Upper lobe of left lung (tissue), 6 donors: ENCODE data around the gene MCF2L. TPM values are rescaled to one million over a fixed set of nuclear protein-coding genes. Genes with fewer than 3 reads are reported as not detected.

Experiments
- ATAC-seq, 2 donors: fragments of 200-7000 bp; cut with Tn5 transposase; one replicate each; pipeline ENCODE4 v1.9.1; 2022; ENCODE audit warnings: mild to moderate bottlenecking in 2 of 2, moderate library complexity in 2 of 2; ENCODE audit not compliant: low FRiP score in 2 of 2
- DNase-seq, 2 donors: peaks; one replicate each; pipeline ENCODE4 v3.0.0-alpha.2; 2019 to 2020
- H3K27ac ChIP-seq, 4 donors: fragments of 200-600 bp; sonication (generic); one replicate each; pipeline ENCODE4 v1.5.1; 2016 to 2019
- H3K27me3 ChIP-seq, 4 donors: fragments of 200-600 bp; sonication (generic); one replicate each; pipeline ENCODE4 v1.5.1; 2017 to 2019
- H3K36me3 ChIP-seq, 4 donors: fragments of 200-600 bp; sonication (generic); one replicate each; pipeline ENCODE4 v1.5.1; 2016 to 2019
- H3K4me1 ChIP-seq, 4 donors: fragments of 200-600 bp; sonication (generic); one replicate each; pipeline ENCODE4 v1.5.1; 2018 to 2019
- H3K4me3 ChIP-seq, 4 donors: fragments of 200-600 bp; sonication (generic); one replicate each; pipeline ENCODE4 v1.5.1; 2017 to 2019; ENCODE audit warnings: mild to moderate bottlenecking in 2 of 4, moderate library complexity in 1 of 4
- H3K9me3 ChIP-seq, 4 donors: fragments of 200-600 bp; sonication (generic); one replicate each; pipeline ENCODE4 v1.5.1; 2018 to 2019
- EP300 ChIP-seq, 4 donors: sonication (generic); formaldehyde crosslinking; IDR thresholded peaks; one replicate each; pipeline ENCODE4 v1.5.1; 2017; ENCODE audit warnings: antibody characterized with exemption in 4 of 4, control low read depth in 2 of 4
- POLR2A ChIP-seq, 4 donors: fragments of 450-650 bp; IDR thresholded peaks; one replicate each; pipeline ENCODE4 v1.5.1; 2016 to 2017; ENCODE audit warnings: antibody characterized with exemption in 4 of 4, mild to moderate bottlenecking in 2 of 4
- POLR2AphosphoS5 ChIP-seq, 2 donors: sonication (generic); formaldehyde crosslinking; IDR thresholded peaks; one replicate each; pipeline ENCODE4 v1.5.1; 2017; ENCODE audit warnings: antibody characterized with exemption in 2 of 2
- WGBS, 2 donors: methylation state at CpG; one replicate each; pipeline ENCODE4 v1.1.5; 2017 to 2018; 5-methylcytosine and 5-hydroxymethylcytosine counted together
- total RNA-seq, 6 donors: library from RNA; depleted of rRNA in 4 of 6; stranded (reverse); fragments of >200 nt in 4 of 6; gene quantifications; one replicate each; pipeline versions ENCODE4 v1.1.0 to v1.2.1, GENCODE V29; 2016 to 2021
- TF ChIP-seq, protein P1 (sequence below), 6 experiments: fragments of 450-650 bp in 4 of 6; fragments of 200-600 bp in 2 of 6; sonication (generic) in 2 of 6; IDR thresholded peaks; one replicate each; pipeline ENCODE4 v1.5.1; 2016 to 2019; ENCODE audit warnings: antibody characterized with exemption in 6 of 6
- donor health status: DM: no; HTN: no; CAD: no; lungs with moderate emphysema.
- donor health status: DM: no; HTN: yes; CAD: no; lungs with severe emphysema.

Gene MCF2L
- total RNA-seq, 6 donors from 2014 or later: 14.3 to 99.5 (median 53.1) TPM

DNA sequence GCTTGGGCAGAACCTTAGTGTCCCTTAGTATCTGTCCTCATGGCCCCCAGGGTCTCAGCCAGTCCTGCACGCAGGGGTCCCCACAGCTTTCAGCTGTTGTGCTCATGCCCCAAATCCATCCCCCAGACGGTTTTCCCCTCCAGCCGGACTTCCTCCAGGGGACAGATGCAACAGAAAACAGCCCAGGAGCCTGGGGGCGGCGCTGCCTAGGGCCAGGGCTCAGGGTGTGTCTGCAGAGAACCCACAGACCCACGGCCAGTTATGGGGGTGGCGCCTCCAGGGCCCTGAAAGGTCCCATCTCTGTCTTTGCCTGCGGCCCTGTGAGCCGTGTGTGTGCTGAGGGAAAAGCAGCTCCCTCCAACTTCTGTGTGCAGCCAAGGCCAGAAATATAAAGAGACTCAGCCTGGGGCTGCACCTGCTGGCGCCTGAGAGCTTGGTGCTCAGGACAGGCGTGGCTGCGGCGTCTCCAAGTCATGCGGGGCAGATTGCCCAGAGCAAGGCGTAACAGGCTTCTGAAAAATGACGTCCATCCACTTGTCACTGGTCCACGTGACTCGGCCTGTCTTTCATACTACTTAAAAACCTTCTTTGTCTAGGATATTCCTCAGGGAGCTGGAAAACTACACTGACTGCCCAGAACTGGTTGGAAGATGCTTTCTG, 114.5 kb downstream of the MCF2L start:
- Histone ChIP-seq H3K36me3 (peaks cover 0 to 76% (median 24%) of the 10 kb centered on the region in 4 donors), H3K4me3 (no peak overlapping the region), H3K4me1 (peaks cover 0 to 8% (median 6%) of the 10 kb centered on the region in 4 donors), H3K27ac (peak overlapping the region in 1 of 4 donors; percentile 44), H3K9me3 (no peaks in the 10 kb centered on the region), H3K27me3 (no peaks in the 10 kb centered on the region)
- ATAC-seq (peak; percentile 81 to 82), DNase-seq (peak; percentile 70 to 89)
- TF ChIP-seq EP300 (IDR thresholded peaks at IDR 0.05) (no peak), POLR2A (IDR thresholded peaks at IDR 0.05) (no peak), POLR2AphosphoS5 (IDR thresholded peaks at IDR 0.05) (no peak)
- TF ChIP-seq, protein P1, sequence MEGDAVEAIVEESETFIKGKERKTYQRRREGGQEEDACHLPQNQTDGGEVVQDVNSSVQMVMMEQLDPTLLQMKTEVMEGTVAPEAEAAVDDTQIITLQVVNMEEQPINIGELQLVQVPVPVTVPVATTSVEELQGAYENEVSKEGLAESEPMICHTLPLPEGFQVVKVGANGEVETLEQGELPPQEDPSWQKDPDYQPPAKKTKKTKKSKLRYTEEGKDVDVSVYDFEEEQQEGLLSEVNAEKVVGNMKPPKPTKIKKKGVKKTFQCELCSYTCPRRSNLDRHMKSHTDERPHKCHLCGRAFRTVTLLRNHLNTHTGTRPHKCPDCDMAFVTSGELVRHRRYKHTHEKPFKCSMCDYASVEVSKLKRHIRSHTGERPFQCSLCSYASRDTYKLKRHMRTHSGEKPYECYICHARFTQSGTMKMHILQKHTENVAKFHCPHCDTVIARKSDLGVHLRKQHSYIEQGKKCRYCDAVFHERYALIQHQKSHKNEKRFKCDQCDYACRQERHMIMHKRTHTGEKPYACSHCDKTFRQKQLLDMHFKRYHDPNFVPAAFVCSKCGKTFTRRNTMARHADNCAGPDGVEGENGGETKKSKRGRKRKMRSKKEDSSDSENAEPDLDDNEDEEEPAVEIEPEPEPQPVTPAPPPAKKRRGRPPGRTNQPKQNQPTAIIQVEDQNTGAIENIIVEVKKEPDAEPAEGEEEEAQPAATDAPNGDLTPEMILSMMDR (IDR thresholded peaks at IDR 0.05): no peak
- 68% methylated on average over 9 to 18 of the region's 18 CpGs for WGBS, 2 donors

DNA sequence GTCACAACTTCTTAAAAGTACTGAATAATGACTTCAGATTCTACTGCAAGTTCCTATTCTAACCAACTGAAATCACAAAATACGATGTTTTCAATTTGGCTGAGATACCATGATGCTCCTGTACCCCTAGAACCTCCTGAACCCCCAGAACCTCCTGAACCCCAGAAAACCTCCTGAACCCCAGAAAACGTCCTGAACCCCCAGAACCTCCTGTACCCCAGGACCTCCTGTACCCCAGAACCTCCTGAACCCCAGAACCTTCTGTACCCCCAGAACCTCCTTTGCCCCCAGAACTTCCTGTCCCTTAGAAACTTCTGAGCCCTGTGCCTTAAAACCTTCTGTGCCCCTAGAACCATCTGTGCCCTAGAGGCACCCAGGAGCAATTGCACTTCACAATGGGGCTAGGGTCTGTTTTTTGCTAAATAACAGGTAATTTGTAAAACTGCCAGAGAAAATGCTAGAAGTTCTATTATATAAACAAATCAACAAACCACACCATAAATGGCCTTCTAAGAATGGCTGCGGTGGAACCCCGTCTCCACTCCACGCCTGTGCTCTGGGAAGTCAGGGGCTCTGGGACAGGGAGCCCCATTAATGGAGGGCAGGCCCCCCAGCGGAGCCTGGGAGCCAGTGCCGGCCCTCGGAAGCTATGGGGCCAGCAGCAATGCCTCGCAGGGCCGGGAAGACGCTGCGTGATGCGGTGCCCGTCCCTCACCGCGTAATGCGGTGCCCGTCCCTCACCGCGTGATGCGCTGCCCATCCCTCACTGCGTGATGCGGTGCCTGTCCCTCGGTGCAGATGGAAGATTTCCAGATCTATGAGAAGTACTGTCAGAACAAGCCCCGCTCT, 115.3 kb downstream of the MCF2L start:
- TF ChIP-seq, protein P1 (IDR thresholded peaks at IDR 0.05): no peak
- TF ChIP-seq POLR2A (IDR thresholded peaks at IDR 0.05) (no peak), POLR2AphosphoS5 (IDR thresholded peaks at IDR 0.05) (no peak), EP300 (IDR thresholded peaks at IDR 0.05) (no peak)
- no peak for ATAC-seq
- 89 to 94% methylated on average over 23 to 25 of the region's 25 CpGs for WGBS, 2 donors
- peak in 1 of 2 donors; percentile 64 for DNase-seq
- peaks cover 0 to 8% (median 6%) of the 10 kb centered on the region in 4 donors for H3K4me1 ChIP-seq
- peaks cover 0 to 73% (median 26%) of the 10 kb centered on the region in 4 donors for H3K36me3 ChIP-seq
- H3K4me3 ChIP-seq: no peak overlapping the region
- no peak overlapping the region for H3K27ac ChIP-seq
- H3K27me3 ChIP-seq: no peaks in the 10 kb centered on the region
- H3K9me3 ChIP-seq: no peaks in the 10 kb centered on the region

DNA sequence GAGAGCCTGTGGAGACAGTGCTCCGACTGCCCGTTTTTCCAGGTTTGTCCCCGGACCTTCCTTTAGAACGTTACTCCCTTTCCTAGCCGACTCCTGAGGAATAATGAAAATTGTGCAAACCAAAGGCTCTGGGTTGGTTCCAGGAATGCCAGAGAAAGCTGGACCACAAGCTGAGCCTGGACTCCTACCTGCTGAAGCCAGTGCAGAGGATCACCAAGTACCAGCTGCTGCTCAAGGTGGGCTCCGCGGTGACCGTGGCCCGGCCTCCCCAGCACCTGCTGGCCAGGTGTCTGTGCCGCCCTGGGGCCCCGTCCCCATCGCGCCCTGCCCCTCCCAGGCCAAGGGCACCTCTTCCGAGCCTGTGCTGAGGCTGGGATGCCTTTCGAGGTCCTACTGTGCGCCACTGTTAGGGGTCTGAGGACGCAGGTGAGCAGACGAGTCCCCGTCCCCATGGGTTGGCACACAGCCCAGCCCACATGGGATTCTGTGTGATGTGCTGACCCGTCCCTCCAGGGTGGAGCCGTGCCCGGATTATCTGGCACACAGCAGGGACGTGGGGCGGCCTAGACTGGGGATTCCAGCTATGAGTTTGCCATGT, 116.0 kb downstream of the MCF2L start:
- H3K9me3 ChIP-seq: no peaks in the 10 kb centered on the region

DNA sequence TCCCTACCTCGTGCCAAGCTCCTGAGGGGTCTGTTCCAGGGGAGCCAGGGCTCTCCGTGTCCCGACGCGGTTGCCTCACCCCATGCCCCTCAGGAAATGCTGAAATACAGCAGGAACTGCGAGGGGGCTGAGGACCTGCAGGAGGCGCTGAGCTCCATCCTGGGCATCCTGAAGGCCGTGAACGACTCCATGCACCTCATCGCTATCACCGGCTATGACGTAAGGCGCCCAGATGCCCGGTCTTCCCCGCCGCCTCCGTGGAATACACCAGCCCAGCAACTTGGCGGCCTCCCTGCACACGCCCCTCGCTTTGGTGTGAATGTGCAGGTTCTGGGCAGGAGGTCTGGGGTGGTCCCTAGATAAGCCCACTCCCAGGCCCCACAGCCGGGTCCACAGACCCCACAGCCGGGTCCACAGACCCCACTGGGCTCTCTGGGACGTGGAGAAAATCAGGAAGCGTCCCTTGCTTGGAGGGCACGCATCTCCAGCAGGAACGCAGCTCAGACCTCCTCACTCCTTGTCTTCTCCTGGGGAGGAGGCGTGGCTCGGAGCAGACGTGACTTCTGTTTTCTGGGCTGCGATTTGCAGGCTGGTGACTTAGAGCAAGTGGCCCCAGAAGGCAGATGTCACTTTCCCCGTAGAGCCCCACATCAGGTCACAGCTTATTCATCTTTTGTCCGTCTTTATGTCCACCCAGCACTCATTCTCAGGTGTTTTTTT, 117.2 kb downstream of the MCF2L start:
- H3K4me1 ChIP-seq: peaks cover 0 to 8% (median 6%) of the 10 kb centered on the region in 4 donors
- TF ChIP-seq EP300 (IDR thresholded peaks at IDR 0.05): no peak
- 87 to 88% methylated on average over 31 to 32 of the region's 32 CpGs for WGBS, 2 donors
- no peaks in the 10 kb centered on the region for H3K9me3 ChIP-seq
- ATAC-seq: no peak
- H3K27ac ChIP-seq: no peak overlapping the region
- no peaks in the 10 kb centered on the region for H3K27me3 ChIP-seq
- no peak overlapping the region for H3K4me3 ChIP-seq
- peak in 1 of 2 donors; percentile 49 for DNase-seq
- H3K36me3 ChIP-seq: peaks cover 0 to 82% (median 26%) of the 10 kb centered on the region in 4 donors

More for the DNA sequence above, 116.0 kb downstream of the MCF2L start:
- ATAC-seq (no peak), DNase-seq (peak in 1 of 2 donors; percentile 61)
- H3K36me3 ChIP-seq: peaks cover 0 to 80% (median 29%) of the 10 kb centered on the region in 4 donors
- no peaks in the 10 kb centered on the region for H3K27me3 ChIP-seq
- 90 to 93% methylated on average over 13 to 21 of the region's 24 CpGs for WGBS, 2 donors
- no peak overlapping the region for H3K4me3 ChIP-seq
- no peak overlapping the region for H3K27ac ChIP-seq
- H3K4me1 ChIP-seq: peaks cover 0 to 8% (median 6%) of the 10 kb centered on the region in 4 donors
- TF ChIP-seq EP300 (IDR thresholded peaks at IDR 0.05) (no peak), POLR2AphosphoS5 (IDR thresholded peaks at IDR 0.05) (no peak), POLR2A (IDR thresholded peaks at IDR 0.05) (no peak)
- TF ChIP-seq, protein P1 (IDR thresholded peaks at IDR 0.05): no peak
